ENCODE measurements around the gene IL1RAPL2.

GRCh38 chrX:105700331-105700730 is 1134.3 kb downstream of the IL1RAPL2 start:
- TF ChIP-seq OSR1 (CRISPR knock-in tag; IDR thresholded peaks at IDR 0.05) (no peak), ESRRG (CRISPR knock-in tag; IDR thresholded peaks at IDR 0.05) (no peak), TOX (CRISPR knock-in tag; IDR thresholded peaks at IDR 0.05; ENCODE audit: borderline replicate concordance) (no peak)
